GM12892 (cell line): Measurements from ENCODE around the gene SEC23A.

Source experiments
- POLR2A ChIP-seq: IDR thresholded peaks from 2 replicates; pipeline ENCODE4 v1.6.1; 2011; ENCODE audit warnings: low read depth, low read length, control low read depth
- POLR2AphosphoS5 ChIP-seq: IDR thresholded peaks from 2 replicates; pipeline ENCODE4 v1.6.1; 2011; ENCODE audit warnings: low read depth, low read length, control low read depth
- TAF1 ChIP-seq: IDR thresholded peaks from 2 replicates; pipeline ENCODE4 v1.6.1; 2011; ENCODE audit warnings: low read depth, mild to moderate bottlenecking, control low read depth, low read length, borderline replicate concordance

GRCh38 chr14:39025810-39026627 is 77.0 kb downstream of the SEC23A start:
- TF ChIP-seq POLR2AphosphoS5 (no peak), POLR2A (no peak), TAF1 (no peak)
